MCF 10A (cell line): ENCODE measurements around the gene HCFC1. TPM values are rescaled to one million over a fixed set of nuclear protein-coding genes. Genes with fewer than 3 reads are reported as not detected.

Source experiments
- BruUV-seq: library from RNA; stranded (reverse); fragments of 400-500 nt; replicated peaks from 2 replicates; lab custom pipeline; 2021; lab: Mats Ljungman, UMichigan
- CTCF ChIA-PET: fragments of 300-600 bp; sonication (Branson Sonifier 250); formaldehyde crosslinking; extraction: SDS; loops from one replicate; lab custom pipeline; 2021; ENCODE audit warnings: antibody characterized with exemption, inconsistent platforms; lab: Yijun Ruan, JAX
- POLR2A ChIA-PET: fragments of 300-600, 350-650 bp; sonication (Branson Sonifier 250); formaldehyde crosslinking; extraction: SDS; loops from one replicate; lab custom pipeline; 2020; ENCODE audit warnings: antibody characterized with exemption, inconsistent platforms; lab: Yijun Ruan, JAX
- DNase-seq: peaks from one replicate; pipeline ENCODE4 v3.0.0-alpha.2; 2018; ENCODE audit not compliant: unreplicated experiment
- H3K27ac Mint-ChIP-seq: one replicate; pipeline ENCODE4 v1.8.0; 2022; ENCODE audit warnings: mild to moderate bottlenecking, low read depth, mixed read lengths; ENCODE audit not compliant: unreplicated experiment
- H3K27me3 Mint-ChIP-seq: one replicate; pipeline ENCODE4 v1.8.0; 2022; ENCODE audit warnings: mixed read lengths; ENCODE audit not compliant: insufficient read depth, unreplicated experiment
- H3K36me3 Mint-ChIP-seq: one replicate; pipeline ENCODE4 v1.8.0; 2022; ENCODE audit warnings: mild to moderate bottlenecking, moderate library complexity, mixed read lengths; ENCODE audit not compliant: insufficient read depth, unreplicated experiment
- H3K4me1 Mint-ChIP-seq: one replicate; pipeline ENCODE4 v1.8.0; 2022; ENCODE audit warnings: mixed read lengths; ENCODE audit not compliant: insufficient read depth, unreplicated experiment
- H3K4me3 Mint-ChIP-seq: one replicate; pipeline ENCODE4 v1.8.0; 2022; ENCODE audit warnings: mild to moderate bottlenecking, moderate library complexity, mixed read lengths; ENCODE audit not compliant: unreplicated experiment
- H3K9me3 Mint-ChIP-seq: one replicate; pipeline ENCODE4 v1.8.0; 2022; ENCODE audit warnings: mixed read lengths; ENCODE audit not compliant: unreplicated experiment
- CTCF ChIP-seq: fragments of 200-600 bp; IDR thresholded peaks from one replicate; pipeline ENCODE4 v1.8.0; 2022; ENCODE audit warnings: antibody characterized with exemption, mild to moderate bottlenecking; ENCODE audit not compliant: unreplicated experiment
- intact Hi-C: fragments of 100-400 bp; cut with micrococcal nuclease; formaldehyde crosslinking; loops from 2 replicates; pipeline ENCODE4 v1.14.1; 2022
- total RNA-seq: library from RNA; stranded (reverse); gene quantifications from 2 replicates; pipeline ENCODE4 v1.2.3, GENCODE V29; 2022

HCFC1 gene
- total RNA-seq, 1 experiment from 2014 or later: 44.5 TPM

- Mint-ChIP-seq H3K9me3 (no peaks in the 10 kb centered on the region), H3K4me1 (peaks cover 19% of the 10 kb centered on the region), H3K27me3 (no peaks in the 10 kb centered on the region), H3K36me3 (peaks cover 20% of the 10 kb centered on the region), H3K4me3 (no peak overlapping the region), H3K27ac (no peak overlapping the region)
- no TSS peak for BruUV-seq
- ChIA-PET POLR2A (interaction anchor here (0.7 kb wide), 1 partner anchor 173 kb away, joined by 3 read pairs; the partner anchor contains the start of genes IDH3G and SSR4), CTCF (interaction anchor here (1.0 to 5.2 kb wide), 6 partner anchors 10 to 636 kb away, joined by 3 to 50 read pairs (median 4); partner anchors contain the start of gene RENBP)
- no peak for TF ChIP-seq CTCF
- intact Hi-C loops: no loop called here
- DNase-seq: no peak
Measured at GRCh38 chrX:153966841-153967535, 4.6 kb downstream of the HCFC1 start.

DNA sequence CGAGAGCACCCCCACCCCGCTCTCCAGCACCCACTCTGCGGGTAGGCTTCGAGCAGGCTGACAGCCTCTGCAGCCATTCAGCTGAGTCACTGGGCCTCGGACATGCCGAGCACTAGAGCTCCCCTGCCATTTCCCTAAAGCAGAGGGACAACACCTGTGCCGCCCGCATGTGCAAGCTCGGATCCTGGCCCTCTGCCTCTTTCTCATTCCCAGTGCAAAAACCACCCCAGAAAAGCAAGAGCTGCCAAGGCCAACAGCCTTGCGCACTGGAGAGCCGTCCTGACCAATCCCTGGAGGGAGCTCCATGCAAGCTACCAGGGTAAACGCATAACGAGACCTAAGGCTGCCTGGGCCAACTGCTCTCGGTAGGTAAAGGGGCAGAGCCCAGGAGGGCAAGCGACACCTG is 5.3 kb downstream of the HCFC1 start:
- Mint-ChIP-seq H3K36me3 (peaks cover 27% of the 10 kb centered on the region), H3K4me3 (no peak overlapping the region), H3K27ac (no peak overlapping the region), H3K27me3 (no peaks in the 10 kb centered on the region), H3K9me3 (no peaks in the 10 kb centered on the region), H3K4me1 (peaks cover 19% of the 10 kb centered on the region)
- no peak for TF ChIP-seq CTCF
- POLR2A ChIA-PET: no interaction called here
- no TSS peak for BruUV-seq
- intact Hi-C loops: no loop called here
- DNase-seq: no peak
- CTCF ChIA-PET: interaction anchor here (0.6 to 5.2 kb wide), 5 partner anchors 9 to 115 kb away, joined by 3 to 50 read pairs (median 5); partner anchors contain the start of gene RENBP

GRCh38 chrX:153965406-153965805 is 6.2 kb downstream of the HCFC1 start:
- no peak overlapping the region for H3K27ac Mint-ChIP-seq
- ChIA-PET CTCF (interaction anchor here (5.2 kb wide), 1 partner anchor 14 kb away, joined by 50 read pairs; no protein-coding TSS in a partner anchor), POLR2A (no interaction called here)

More at GRCh38 chrX:153965406-153965805, 6.2 kb downstream of the HCFC1 start:
- DNase-seq: no peak
- TF ChIP-seq CTCF: no peak
- no TSS peak for BruUV-seq
- H3K4me1 Mint-ChIP-seq: peaks cover 19% of the 10 kb centered on the region
- H3K36me3 Mint-ChIP-seq: peaks cover 32% of the 10 kb centered on the region
- no peak overlapping the region for H3K4me3 Mint-ChIP-seq
- intact Hi-C loops: no loop called here
- H3K27me3 Mint-ChIP-seq: no peaks in the 10 kb centered on the region
- no peaks in the 10 kb centered on the region for H3K9me3 Mint-ChIP-seq
